AG04450 (cell line): Measurements from ENCODE around the gene ARHGAP24. TPM values are rescaled to one million over a fixed set of nuclear protein-coding genes. Genes with fewer than 3 reads are reported as not detected.

Experiments used
- CTCF ChIA-PET: fragments of 300-600, 350-600 bp; formaldehyde crosslinking; extraction: SDS; loops from one replicate; lab custom pipeline; 2022; ENCODE audit warnings: antibody characterized with exemption, inconsistent platforms; lab: Charles Lee
- POLR2A ChIA-PET: fragments of 350-600 bp; formaldehyde crosslinking; extraction: SDS; loops from one replicate; lab custom pipeline; 2021; ENCODE audit warnings: antibody characterized with exemption, inconsistent platforms; lab: Yijun Ruan, JAX
- DNase-seq: peaks from one replicate; pipeline ENCODE4 v3.0.0-alpha.2; 2011; ENCODE audit warnings: low read depth, low spot score
- H3K27ac ChIP-seq: one replicate; pipeline ENCODE4 v1.5.1; 2012; ENCODE audit warnings: low read depth, low read length, control low read depth
- H3K27me3 ChIP-seq: one replicate; pipeline ENCODE4 v1.6.0; 2012; ENCODE audit warnings: low read length; ENCODE audit not compliant: control insufficient read depth, insufficient read depth
- H3K4me3 ChIP-seq: 2 replicates; pipeline ENCODE4 v1.5.1; 2011; ENCODE audit warnings: mild to moderate bottlenecking, low read depth, low read length, control low read depth
- H3K9me3 ChIP-seq: 2 replicates; pipeline ENCODE4 v1.5.1; 2012; ENCODE audit warnings: low read length; ENCODE audit not compliant: control insufficient read depth, insufficient read depth
- CTCF ChIP-seq: IDR thresholded peaks from 2 replicates; pipeline ENCODE4 v1.5.1; 2011; ENCODE audit warnings: low read depth, low read length, control low read depth, inconsistent platforms
- polyA plus RNA-seq: library from polyadenylated mRNA; depleted of rRNA; stranded (reverse); fragments of >200 nt; gene quantifications from 2 replicates; pipeline ENCODE4 v1.2.3, GENCODE V29; 2011

Gene ARHGAP24
- polyA plus RNA-seq, 1 experiment, result 16.8 TPM

GRCh38 chr4:85448906-85449890 lies 25.8 kb upstream of the ARHGAP24 start:
- H3K9me3 ChIP-seq, result no peaks in the 10 kb centered on the region
- CTCF ChIA-PET, result no interaction called here
- TF ChIP-seq CTCF, result no peak
- H3K4me3 ChIP-seq, result no peak overlapping the region
- peaks cover 2% of the 10 kb centered on the region for H3K27me3 ChIP-seq
- DNase-seq, result no peak
- H3K27ac ChIP-seq, result no peak overlapping the region
- POLR2A ChIA-PET, result no interaction called here

GRCh38 chr4:85452058-85452731 lies 22.8 kb upstream of the ARHGAP24 start:
- no peaks in the 10 kb centered on the region for H3K9me3 ChIP-seq
- no peak overlapping the region for H3K27ac ChIP-seq
- ChIA-PET CTCF (no interaction called here), POLR2A (no interaction called here)
- TF ChIP-seq CTCF, result no peak
- no peak overlapping the region for H3K4me3 ChIP-seq
- peaks cover 2% of the 10 kb centered on the region for H3K27me3 ChIP-seq
- no peak for DNase-seq

- Histone ChIP-seq H3K4me3 (no peak overlapping the region), H3K27ac (no peak overlapping the region), H3K27me3 (peaks cover 2% of the 10 kb centered on the region), H3K9me3 (no peaks in the 10 kb centered on the region)
- POLR2A ChIA-PET, result no interaction called here
- DNase-seq, result no peak
- TF ChIP-seq CTCF, result no peak
- CTCF ChIA-PET, result no interaction called here
Observed at GRCh38 chr4:85455942-85456341, 19.0 kb upstream of the ARHGAP24 start.

- Histone ChIP-seq H3K4me3 (no peak overlapping the region), H3K27ac (no peak overlapping the region), H3K27me3 (no peaks in the 10 kb centered on the region), H3K9me3 (no peaks in the 10 kb centered on the region)
- no peak for TF ChIP-seq CTCF
- POLR2A ChIA-PET, result no interaction called here
- CTCF ChIA-PET, result no interaction called here
- DNase-seq, result no peak
Observed at GRCh38 chr4:85457752-85458467, 17.0 kb upstream of the ARHGAP24 start.
